Activated CD4-positive, alpha-beta memory T cell treated with anti-CD3 and anti-CD28 coated beads, Interleukin-2, amount 10 ng/mL, durations not matched to agents 7 days and 5 days (primary cell): ENCODE results near the gene MCIDAS. TPM values are rescaled to one million over a fixed set of nuclear protein-coding genes. Genes with fewer than 3 reads are reported as not detected.

ENCODE experiments used
- CTCF ChIA-PET: fragments of 350-600 bp; sonication (Branson Sonifier 250); formaldehyde crosslinking; loops from one replicate; lab custom pipeline; 2021; ENCODE audit warnings: antibody characterized with exemption, inconsistent platforms; lab: Charles Lee
- POLR2A ChIA-PET: fragments of 350-600 bp; sonication (Branson Sonifier 250); formaldehyde crosslinking; loops from one replicate; lab custom pipeline; 2021; ENCODE audit warnings: antibody characterized with exemption; lab: Charles Lee
- DNase-seq: peaks from one replicate; pipeline ENCODE4 v3.0.0-alpha.2; 2020
- H3K27ac Mint-ChIP-seq: one replicate; pipeline ENCODE4 v1.8.0; 2021; ENCODE audit warnings: mild to moderate bottlenecking, mixed read lengths
- H3K27me3 Mint-ChIP-seq: one replicate; pipeline ENCODE4 v1.8.0; 2021; ENCODE audit warnings: mixed read lengths
- H3K36me3 Mint-ChIP-seq: one replicate; pipeline ENCODE4 v1.8.0; 2021; ENCODE audit warnings: low read depth, mixed read lengths
- H3K4me1 Mint-ChIP-seq: one replicate; pipeline ENCODE4 v1.8.0; 2021; ENCODE audit warnings: mixed read lengths
- H3K4me3 Mint-ChIP-seq: one replicate; pipeline ENCODE4 v1.8.0; 2021; ENCODE audit warnings: mild to moderate bottlenecking, mixed read lengths
- H3K9me3 Mint-ChIP-seq: one replicate; pipeline ENCODE4 v1.8.0; 2021; ENCODE audit warnings: mixed read lengths
- total RNA-seq, 2 experiments: library from RNA; stranded (reverse); gene quantifications; one replicate each; pipeline ENCODE4 v1.2.3, GENCODE V29; 2021

The MCIDAS gene
- total RNA-seq: not detected

GRCh38 chr5:55226934-55227663, at the start of gene MCIDAS:
Gene MCIDAS (minus strand): TSS chr5:55227315. CDS start chr5:55227138, 177 bp downstream.
- Mint-ChIP-seq H3K36me3 (peaks cover 6% of the 10 kb centered on the region), H3K27me3 (peaks cover 89% of the 10 kb centered on the region), H3K4me3 (peak within 1 kb of the TSS; percentile 56), H3K27ac (peak within 1 kb of the TSS; percentile 26), H3K9me3 (no peaks in the 10 kb centered on the region), H3K4me1 (peaks cover 48% of the 10 kb centered on the region)
- ChIA-PET CTCF (interaction anchor here (1.0 to 4.1 kb wide), 5 partner anchors 7 to 472 kb away, joined by 3 to 19 read pairs (median 4); partner anchors contain the start of gene CCNO), POLR2A (no interaction called here)
- peak; percentile 55 for DNase-seq

GRCh38 chr5:55276771-55277170, 49.7 kb upstream of the MCIDAS start:
- no peak overlapping the region for H3K27ac Mint-ChIP-seq
- no peaks in the 10 kb centered on the region for H3K9me3 Mint-ChIP-seq
- peaks cover 38% of the 10 kb centered on the region for H3K36me3 Mint-ChIP-seq
- no peaks in the 10 kb centered on the region for H3K4me1 Mint-ChIP-seq
- POLR2A ChIA-PET: no interaction called here
- DNase-seq: no peak
- H3K27me3 Mint-ChIP-seq: no peaks in the 10 kb centered on the region
- H3K4me3 Mint-ChIP-seq: no peak overlapping the region
- CTCF ChIA-PET: no interaction called here

DNA sequence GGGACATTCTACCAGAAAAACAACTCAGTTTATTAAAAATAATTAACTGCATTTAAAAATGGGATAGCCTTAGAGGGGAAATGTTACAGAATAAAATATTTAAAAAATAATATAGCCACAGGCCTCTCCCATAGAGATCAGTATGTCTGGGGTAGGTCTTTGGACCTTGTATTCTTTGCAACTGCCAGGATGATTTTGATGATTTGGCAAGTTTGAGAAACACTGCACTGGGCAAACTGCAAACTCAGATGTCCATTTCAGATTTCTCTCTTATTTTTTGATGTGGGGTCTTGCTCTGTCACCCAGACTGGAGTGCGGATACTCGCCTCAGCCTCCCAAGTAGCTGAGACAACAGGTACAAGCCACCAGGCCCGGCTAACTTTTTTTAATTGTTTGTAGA, 31.2 kb upstream of the MCIDAS start:
- no peak overlapping the region for H3K4me3 Mint-ChIP-seq
- no peaks in the 10 kb centered on the region for H3K9me3 Mint-ChIP-seq
- no peak for DNase-seq
- no peak overlapping the region for H3K27ac Mint-ChIP-seq
- ChIA-PET POLR2A (no interaction called here), CTCF (no interaction called here)
- H3K4me1 Mint-ChIP-seq: no peaks in the 10 kb centered on the region
- peaks cover 34% of the 10 kb centered on the region for H3K36me3 Mint-ChIP-seq
- H3K27me3 Mint-ChIP-seq: no peaks in the 10 kb centered on the region

GRCh38 chr5:55254802-55255201, 27.7 kb upstream of the MCIDAS start:
- POLR2A ChIA-PET: no interaction called here

GRCh38 chr5:55250064-55250463, 22.9 kb upstream of the MCIDAS start:
- peaks cover 24% of the 10 kb centered on the region for H3K27me3 Mint-ChIP-seq
- peaks cover 2% of the 10 kb centered on the region for H3K36me3 Mint-ChIP-seq
- no peak overlapping the region for H3K27ac Mint-ChIP-seq
- H3K4me1 Mint-ChIP-seq: no peaks in the 10 kb centered on the region
- POLR2A ChIA-PET: no interaction called here
- CTCF ChIA-PET: no interaction called here
- H3K4me3 Mint-ChIP-seq: no peak overlapping the region
- DNase-seq: no peak
- peaks cover 11% of the 10 kb centered on the region for H3K9me3 Mint-ChIP-seq

More at GRCh38 chr5:55254802-55255201, 27.7 kb upstream of the MCIDAS start:
- CTCF ChIA-PET: no interaction called here
- peaks cover 19% of the 10 kb centered on the region for H3K36me3 Mint-ChIP-seq
- no peak overlapping the region for H3K4me3 Mint-ChIP-seq
- H3K27ac Mint-ChIP-seq: no peak overlapping the region
- DNase-seq: no peak
- peaks cover 3% of the 10 kb centered on the region for H3K27me3 Mint-ChIP-seq
- H3K9me3 Mint-ChIP-seq: no peaks in the 10 kb centered on the region
- no peaks in the 10 kb centered on the region for H3K4me1 Mint-ChIP-seq

- ChIA-PET CTCF (no interaction called here), POLR2A (no interaction called here)
- Mint-ChIP-seq H3K4me3 (no peak overlapping the region), H3K36me3 (no peaks in the 10 kb centered on the region), H3K4me1 (no peaks in the 10 kb centered on the region), H3K27me3 (peaks cover 44% of the 10 kb centered on the region), H3K9me3 (no peaks in the 10 kb centered on the region), H3K27ac (no peak overlapping the region)
- no peak for DNase-seq
These were observed 14.6 kb upstream of the MCIDAS start for GRCh38 chr5:55241746-55242145.

GRCh38 chr5:55236800-55237199, 9.7 kb upstream of the MCIDAS start:
- no peaks in the 10 kb centered on the region for H3K9me3 Mint-ChIP-seq
- DNase-seq: no peak
- ChIA-PET POLR2A (no interaction called here), CTCF (no interaction called here)
- H3K36me3 Mint-ChIP-seq: no peaks in the 10 kb centered on the region
- peaks cover 60% of the 10 kb centered on the region for H3K27me3 Mint-ChIP-seq
- no peak overlapping the region for H3K27ac Mint-ChIP-seq
- no peak overlapping the region for H3K4me3 Mint-ChIP-seq
- peaks cover 14% of the 10 kb centered on the region for H3K4me1 Mint-ChIP-seq

- H3K4me1 Mint-ChIP-seq: peaks cover 30% of the 10 kb centered on the region
- ChIA-PET POLR2A (interaction anchor here (0.9 to 1.5 kb wide), 2 partner anchors 15 to 73 kb away, joined by 3 to 5 read pairs; partner anchors contain the start of gene DHX29), CTCF (interaction anchor here (1.6 to 3.3 kb wide), 4 partner anchors 9 to 63 kb away, joined by 4 to 19 read pairs (median 7); no protein-coding TSS in a partner anchor)
- H3K27me3 Mint-ChIP-seq: peaks cover 71% of the 10 kb centered on the region
- no peaks in the 10 kb centered on the region for H3K9me3 Mint-ChIP-seq
- H3K4me3 Mint-ChIP-seq: peak overlapping the region; percentile 58
- no peak overlapping the region for H3K27ac Mint-ChIP-seq
- no peaks in the 10 kb centered on the region for H3K36me3 Mint-ChIP-seq
- DNase-seq: no peak
These were observed 7.1 kb upstream of the MCIDAS start for GRCh38 chr5:55234121-55234700.

DNA sequence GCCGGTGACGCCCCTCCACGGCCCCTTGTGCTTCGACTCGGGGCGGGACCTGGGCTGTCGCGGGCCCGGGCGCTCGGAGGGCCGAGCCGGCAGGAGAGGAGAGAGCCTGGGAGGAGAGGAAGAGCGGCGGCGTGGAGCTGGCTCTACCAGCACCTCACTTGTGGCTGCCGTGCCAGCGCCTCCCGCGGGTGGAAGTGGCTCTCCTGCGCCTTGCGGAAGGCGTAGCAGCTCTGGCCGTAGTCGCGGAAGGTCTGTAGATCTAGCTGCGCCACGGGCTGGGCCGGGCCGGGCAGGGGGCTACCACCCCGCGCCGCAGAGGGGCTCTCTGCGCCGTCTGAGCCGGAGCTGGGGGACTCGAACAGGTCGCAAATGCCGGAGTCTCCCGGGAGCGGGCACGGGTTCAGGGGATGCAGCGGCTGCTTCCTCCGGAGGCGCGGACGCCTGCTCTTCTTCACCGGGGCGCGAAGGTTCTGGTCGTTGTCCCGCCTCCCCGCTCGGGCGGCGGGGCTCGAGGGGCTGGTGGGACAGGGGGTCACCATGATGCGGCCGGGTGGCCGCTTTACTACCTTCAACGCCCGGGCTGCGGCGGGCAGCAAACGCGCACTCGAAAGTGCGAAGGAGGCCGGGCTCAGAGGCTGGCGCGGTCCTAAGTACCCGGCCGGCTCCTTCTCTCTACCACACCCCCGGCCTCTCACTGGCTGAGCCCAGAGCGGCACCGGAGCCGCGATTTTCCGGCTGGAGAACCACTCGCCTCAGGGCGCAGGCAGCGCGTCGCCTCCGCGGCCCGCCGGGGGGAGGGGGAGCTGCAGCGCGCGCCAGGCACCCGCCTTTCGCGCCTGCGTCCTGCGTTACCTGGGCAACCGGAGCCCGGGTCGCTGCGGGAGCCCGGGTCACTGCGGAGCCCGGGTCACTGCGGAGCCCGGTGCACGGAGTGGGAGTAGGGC, 6.1 kb upstream of the MCIDAS start, which contains the start of gene CCNO:
Gene CCNO, minus strand, starts transcription at position 624 of the 944 bp plus-strand sequence. Its CDS starts 85 bp downstream, at position 539.
- H3K4me1 Mint-ChIP-seq: peaks cover 30% of the 10 kb centered on the region
- peak within 1 kb of the TSS; percentile 69 for H3K4me3 Mint-ChIP-seq
- no peaks in the 10 kb centered on the region for H3K9me3 Mint-ChIP-seq
- peak; percentile 64 for DNase-seq
- no peaks in the 10 kb centered on the region for H3K36me3 Mint-ChIP-seq
- ChIA-PET CTCF (interaction anchor here (1.1 to 3.3 kb wide), 7 partner anchors 8 to 126 kb away, joined by 3 to 19 read pairs (median 7); partner anchors contain the start of genes DHX29 and MTREX), POLR2A (interaction anchor here (1.5 kb wide), 1 partner anchor 74 kb away, joined by 5 read pairs; the partner anchor contains the start of gene DHX29)
- peaks cover 75% of the 10 kb centered on the region for H3K27me3 Mint-ChIP-seq
- H3K27ac Mint-ChIP-seq: no peak within 1 kb of the TSS

- peak overlapping the region; percentile 69 for H3K4me3 Mint-ChIP-seq
- H3K27me3 Mint-ChIP-seq: peaks cover 80% of the 10 kb centered on the region
- CTCF ChIA-PET: interaction anchor here (0.9 to 3.3 kb wide), 8 partner anchors 7 to 127 kb away, joined by 3 to 19 read pairs (median 7); partner anchors contain the start of genes DHX29 and MTREX
- H3K4me1 Mint-ChIP-seq: peaks cover 37% of the 10 kb centered on the region
- POLR2A ChIA-PET: interaction anchor here (1.5 kb wide), 1 partner anchor 75 kb away, joined by 5 read pairs; the partner anchor contains the start of gene DHX29
- DNase-seq: no peak
- no peak overlapping the region for H3K27ac Mint-ChIP-seq
- H3K36me3 Mint-ChIP-seq: no peaks in the 10 kb centered on the region
- no peaks in the 10 kb centered on the region for H3K9me3 Mint-ChIP-seq
These were observed 5.3 kb upstream of the MCIDAS start for GRCh38 chr5:55232271-55232984.

DNA sequence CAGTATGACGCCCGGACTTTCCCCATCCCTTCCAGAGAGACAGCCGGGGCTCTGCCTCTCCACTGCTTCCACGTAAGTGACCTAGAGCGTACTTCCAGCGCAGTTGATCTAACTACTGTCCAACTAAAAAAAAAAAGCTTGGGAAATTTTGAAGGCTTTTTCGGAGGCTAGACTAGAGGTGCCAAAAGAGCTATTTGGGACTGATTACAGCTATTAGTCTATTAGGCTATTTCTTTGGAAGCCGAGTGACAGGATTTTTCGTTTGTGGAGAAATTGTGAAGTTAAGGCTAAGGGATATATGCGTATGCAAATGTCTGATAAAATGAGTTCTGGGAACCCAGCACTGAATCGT, 4.8 kb upstream of the MCIDAS start:
- no peak overlapping the region for H3K27ac Mint-ChIP-seq
- POLR2A ChIA-PET: interaction anchor here (1.2 to 1.5 kb wide), 3 partner anchors 61 to 76 kb away, joined by 3 to 4 read pairs (median 3); partner anchors contain the start of genes DHX29 and MTREX
- H3K9me3 Mint-ChIP-seq: no peaks in the 10 kb centered on the region
- peaks cover 37% of the 10 kb centered on the region for H3K4me1 Mint-ChIP-seq
- DNase-seq: no peak
- H3K4me3 Mint-ChIP-seq: peak overlapping the region; percentile 69
- no peaks in the 10 kb centered on the region for H3K36me3 Mint-ChIP-seq
- CTCF ChIA-PET: interaction anchor here (0.9 to 3.3 kb wide), 7 partner anchors 12 to 365 kb away, joined by 3 to 19 read pairs (median 4); partner anchors contain the start of genes DHX29 and MTREX
- peaks cover 79% of the 10 kb centered on the region for H3K27me3 Mint-ChIP-seq
